ENCODE measurements around the gene HEXIM1.
"Not testable (repeated sequence)": the region's sequence is repeated elsewhere in the genome, so short reads cannot be mapped to it uniquely, and the experiment has no call there.

HEXIM1 gene

DNA sequence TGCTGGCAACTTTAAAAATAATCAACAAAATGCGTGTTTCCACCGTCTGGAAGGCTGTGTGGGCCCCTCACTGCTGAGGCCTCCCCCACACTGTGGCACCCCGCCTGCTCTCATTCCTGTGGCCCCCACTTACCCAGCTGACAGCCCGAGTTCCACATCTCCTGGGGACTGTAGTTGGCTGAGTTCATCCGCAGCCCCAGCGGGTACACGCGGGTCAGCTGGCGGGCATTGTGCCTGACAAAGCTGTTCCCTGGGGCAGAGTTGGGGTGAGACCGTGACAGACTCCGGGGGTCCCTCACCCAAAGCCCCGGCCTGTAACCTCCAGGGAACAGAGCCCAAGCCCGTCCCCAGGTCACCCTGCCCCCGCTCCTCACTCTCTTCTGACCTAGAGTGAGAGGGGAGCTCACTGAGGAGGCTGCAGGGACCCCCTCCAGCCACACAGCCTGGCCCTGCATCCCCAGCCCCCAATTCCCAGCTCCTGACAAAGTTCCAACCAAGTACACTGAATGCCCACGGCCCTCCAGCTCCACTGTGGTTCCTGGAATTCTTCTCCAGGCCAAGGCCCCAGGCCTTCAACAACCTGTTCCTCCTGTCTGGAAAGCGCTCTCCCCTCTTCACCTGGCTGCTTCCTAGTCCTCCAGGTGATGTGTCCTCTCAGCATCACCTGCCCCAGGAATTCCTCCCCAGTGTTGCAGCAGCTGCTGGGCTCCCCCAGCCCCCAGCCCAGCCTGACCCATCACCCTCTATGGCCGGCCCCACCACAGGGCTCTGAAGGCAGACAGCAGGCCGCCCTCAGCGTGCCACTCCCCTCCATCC lies 34.0 kb upstream of the HEXIM1 start:
- DNase-seq: no peak

DNA sequence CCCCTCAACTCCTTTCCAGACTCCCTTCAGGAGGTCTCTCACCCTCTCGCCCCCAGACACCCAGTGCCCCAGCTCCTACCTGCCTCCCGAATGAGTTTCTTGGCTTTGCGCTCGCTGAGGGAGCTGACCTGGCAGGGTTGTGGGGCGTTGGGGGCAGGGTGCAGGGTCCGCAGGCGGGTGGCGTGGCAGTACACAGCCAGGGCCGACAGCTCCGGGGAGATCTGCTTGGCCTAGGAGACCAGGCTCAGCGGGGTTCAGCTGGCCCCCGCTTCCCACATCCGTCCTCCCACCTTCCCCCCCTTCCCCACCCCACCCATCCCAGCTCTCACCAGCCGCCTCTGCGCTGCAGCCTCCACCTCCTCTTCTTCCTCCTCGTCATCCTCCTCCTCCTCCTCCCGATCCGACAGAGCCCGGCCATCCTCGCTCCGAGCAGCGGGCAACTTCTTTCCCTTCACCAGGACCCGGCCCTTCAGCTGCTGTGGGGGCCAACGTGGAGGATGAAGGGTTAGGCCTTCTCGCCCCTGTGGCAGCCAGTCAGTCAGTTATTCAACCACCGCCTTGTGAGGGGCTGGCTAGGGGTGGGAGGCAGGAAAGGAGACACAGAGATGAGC lies 33.2 kb upstream of the HEXIM1 start:
- DNase-seq: no peak

DNA sequence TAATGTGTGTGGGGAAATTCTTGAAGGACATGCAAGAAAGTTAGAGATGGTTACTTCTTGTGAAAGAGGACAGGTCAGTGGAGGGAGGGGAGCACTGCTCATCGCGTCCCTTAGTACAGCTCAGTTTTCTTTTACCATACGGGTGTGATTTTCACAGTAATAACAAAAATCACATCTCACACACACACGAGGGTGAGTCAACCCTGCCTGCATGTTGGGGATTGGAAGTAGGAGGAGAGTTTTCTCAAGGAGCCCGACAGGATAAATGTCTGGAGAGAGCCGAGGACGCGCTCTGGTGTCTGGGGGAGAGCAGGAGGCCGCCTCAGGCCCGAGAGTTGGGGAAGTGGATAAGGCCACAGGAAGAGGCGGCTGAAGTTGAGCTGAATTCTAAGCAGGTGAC lies 32.4 kb upstream of the HEXIM1 start:
- DNase-seq: no peak

DNA sequence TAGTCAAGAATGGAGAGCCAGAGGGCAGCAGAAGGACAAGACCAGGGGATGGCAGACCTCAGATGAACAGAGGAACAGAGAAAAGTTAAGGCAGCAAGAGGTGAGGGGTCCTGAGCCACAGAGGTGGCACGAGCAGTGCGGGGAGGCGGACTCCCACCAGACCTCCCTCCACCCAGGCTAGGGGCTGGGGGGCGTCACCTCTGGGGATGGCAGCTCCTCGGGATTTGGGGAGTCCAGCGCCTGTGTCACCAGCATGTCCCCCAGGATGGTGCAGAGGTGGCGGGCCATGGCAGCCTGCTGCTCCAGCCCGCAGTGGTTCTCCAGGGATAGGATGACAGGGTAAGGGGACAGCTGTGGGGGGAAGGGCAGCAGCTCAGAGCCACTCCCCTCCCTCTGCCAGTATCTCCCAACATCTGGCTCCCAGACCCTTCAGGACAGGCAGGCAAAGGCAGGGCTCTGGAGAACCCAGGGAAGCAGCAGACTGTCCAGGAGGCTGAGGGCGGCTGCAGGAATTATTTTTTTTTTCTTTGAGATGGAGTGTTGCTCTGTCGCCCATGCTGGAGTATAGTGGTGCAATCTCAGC lies 31.8 kb upstream of the HEXIM1 start:
- no peak for DNase-seq

DNA sequence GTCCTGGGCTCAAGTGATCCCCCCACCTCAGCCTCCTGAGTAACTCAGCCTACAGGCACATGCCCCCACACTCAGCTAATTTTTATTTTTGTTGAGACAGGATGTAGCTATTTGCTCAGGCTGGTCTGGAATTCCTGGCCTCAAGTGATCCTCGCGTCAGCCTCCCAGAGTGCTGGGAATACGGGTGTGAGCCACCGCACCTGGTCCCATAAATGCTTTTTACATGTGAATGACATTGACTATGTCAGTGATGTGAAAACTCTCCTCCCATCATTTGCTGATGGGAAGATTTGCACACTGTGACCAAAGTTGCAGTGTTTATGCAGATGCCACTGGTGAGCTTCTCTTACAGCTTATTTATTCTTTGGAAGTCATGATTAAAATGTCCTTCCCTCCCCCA lies 30.9 kb upstream of the HEXIM1 start:
- no peak for DNase-seq

DNA sequence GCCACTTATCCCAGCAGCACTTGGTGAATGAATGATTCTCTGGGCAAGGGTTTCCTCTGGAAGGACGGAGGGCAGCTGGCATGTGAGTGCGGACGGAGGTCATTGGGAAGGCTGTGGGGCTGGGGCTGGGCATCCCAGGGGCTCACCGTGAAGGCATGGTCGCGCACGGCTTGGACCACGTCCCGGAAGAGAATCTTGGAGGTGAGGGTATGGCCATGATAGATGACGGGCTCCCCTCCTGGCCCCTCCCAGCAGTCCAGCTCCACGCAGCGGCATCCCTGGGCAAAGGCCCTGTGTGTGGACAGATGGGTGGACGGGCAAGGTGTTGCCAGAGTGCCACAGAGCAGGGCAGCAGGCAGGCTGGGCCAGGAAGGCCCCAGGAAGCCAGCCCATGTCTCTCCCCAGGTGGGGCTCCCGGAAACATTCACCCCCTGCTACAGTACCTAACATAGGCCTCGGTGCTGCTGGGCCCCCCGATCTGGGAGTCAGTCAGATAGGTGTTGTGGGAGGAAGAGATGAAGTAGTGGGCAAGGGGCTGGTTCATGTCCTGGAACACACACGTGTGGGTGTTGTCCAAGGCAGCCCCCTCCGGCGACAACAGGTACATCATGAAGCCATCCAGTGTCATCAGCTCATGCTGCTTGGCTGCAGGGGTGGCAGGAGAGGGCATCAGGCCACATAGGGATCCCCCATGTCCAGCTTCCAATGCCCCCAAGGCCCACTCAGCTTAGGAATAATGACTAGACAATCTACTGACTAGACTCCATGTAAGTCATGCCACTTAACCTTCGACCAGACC lies 30.2 kb upstream of the HEXIM1 start:
- DNase-seq: no peak

DNA sequence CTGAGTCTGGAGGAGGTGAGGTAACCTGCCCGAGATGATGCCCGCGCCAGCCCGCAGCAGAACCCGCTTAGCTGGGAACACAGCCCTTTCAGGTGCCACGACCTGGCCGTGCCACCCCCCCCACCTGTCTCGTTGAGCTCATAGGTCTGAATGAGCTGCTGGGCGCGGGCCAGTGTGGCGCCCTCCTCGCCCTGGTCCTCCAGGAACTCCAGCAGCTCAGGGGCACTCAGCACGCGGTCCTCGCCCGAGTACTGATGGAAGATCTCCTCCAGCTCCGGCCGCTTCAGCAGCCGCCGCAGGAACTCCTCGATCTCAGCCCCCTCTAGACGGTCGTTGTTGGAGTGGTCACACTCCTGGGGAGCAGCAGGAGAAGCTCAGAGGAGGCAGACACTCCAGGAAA lies 29.6 kb upstream of the HEXIM1 start:
- DNase-seq: no peak

DNA sequence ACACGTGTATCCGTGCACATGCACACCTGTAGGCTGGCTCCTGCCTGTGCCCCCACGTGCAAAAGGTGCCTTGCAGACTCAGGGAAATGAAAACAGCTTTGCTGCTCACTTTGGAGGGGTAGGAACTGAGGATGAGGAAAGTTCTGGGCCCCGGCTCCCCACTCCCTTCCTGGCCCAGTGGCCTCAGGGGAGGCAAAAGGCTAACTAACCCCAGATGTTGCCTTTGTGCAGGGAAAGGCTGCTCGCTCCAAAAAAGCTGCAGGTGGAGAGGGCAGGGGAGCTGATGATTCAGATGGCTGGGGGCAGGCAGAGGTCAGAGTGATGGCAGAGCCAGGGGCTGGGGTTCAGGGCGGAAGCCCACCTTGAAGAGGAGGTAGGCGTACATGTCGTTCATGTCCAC lies 28.3 kb upstream of the HEXIM1 start:
- DNase-seq: no peak

DNA sequence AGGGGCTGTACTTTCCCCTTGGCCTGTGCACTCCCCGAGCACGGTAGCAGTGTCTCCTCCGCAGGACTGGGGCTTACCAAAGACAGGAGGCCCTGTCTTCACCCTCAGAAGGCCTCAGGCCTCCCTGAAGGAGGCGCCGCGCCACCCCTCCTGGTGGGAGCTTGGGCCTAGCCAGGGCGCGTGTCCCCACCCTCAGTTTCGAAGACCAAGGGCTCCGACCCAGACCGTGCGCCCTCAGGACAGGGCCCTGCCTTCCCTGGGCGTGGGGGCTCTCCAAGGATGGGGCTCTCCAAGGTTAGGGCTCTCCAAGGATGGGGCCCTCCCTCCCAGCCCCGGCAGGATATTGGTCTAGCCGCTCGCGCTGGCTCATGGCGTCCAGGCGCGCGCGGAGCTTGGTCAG lies 27.7 kb upstream of the HEXIM1 start:
- no peak for DNase-seq

DNA sequence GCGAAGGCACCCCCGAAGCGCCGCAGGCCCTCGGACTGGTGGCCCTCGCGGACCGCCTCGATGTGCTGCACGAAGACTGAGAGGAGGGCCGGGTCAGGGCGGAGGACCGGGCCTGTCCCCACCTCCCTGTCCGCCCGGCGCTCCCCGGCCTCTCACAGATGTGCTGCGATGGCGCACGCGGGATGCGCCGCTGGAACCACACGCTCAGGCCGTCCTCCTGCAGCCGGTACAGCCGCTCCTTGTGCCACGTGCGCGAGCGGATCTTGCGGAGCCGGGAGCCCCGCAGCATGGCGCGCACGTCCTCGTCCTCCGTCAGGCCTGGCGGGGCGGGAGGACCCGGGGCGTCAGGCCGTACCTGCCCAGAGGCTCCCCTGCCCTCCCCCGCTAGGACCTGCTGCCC lies 27.2 kb upstream of the HEXIM1 start:
- DNase-seq: no peak

DNA sequence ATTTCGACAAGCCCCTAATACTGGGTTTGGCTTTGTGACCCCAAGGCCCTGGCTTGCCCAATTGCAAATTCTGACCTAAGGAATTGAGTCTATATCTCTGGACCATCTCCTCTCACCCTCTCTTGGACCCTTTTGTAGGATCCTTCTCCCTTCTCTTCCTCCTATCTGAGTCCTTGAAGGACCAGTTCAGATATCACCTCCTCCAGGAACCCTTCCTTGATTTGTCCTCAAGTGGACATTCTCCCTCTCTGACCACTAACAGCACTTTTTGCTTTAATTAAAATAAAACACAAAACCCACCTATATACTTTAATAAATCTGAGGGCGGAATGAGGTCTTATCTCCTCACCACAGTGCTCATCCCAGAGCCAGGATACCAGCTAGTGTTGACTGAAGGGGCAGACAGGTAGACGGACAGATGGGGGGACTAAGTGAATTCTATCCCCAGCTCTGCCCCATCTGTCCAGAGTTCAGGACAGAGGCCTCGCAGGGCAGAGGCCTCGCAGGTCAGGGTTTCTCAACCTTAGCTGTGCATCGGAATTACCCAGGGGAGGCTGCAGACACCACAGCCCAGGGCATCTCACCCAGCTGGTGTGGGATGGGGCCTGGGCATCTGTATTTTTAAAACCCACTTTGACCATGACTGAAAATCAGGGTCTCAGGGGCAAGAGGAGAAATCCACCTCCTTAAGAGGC lies 25.1 kb upstream of the HEXIM1 start:
- no peak for DNase-seq

DNA sequence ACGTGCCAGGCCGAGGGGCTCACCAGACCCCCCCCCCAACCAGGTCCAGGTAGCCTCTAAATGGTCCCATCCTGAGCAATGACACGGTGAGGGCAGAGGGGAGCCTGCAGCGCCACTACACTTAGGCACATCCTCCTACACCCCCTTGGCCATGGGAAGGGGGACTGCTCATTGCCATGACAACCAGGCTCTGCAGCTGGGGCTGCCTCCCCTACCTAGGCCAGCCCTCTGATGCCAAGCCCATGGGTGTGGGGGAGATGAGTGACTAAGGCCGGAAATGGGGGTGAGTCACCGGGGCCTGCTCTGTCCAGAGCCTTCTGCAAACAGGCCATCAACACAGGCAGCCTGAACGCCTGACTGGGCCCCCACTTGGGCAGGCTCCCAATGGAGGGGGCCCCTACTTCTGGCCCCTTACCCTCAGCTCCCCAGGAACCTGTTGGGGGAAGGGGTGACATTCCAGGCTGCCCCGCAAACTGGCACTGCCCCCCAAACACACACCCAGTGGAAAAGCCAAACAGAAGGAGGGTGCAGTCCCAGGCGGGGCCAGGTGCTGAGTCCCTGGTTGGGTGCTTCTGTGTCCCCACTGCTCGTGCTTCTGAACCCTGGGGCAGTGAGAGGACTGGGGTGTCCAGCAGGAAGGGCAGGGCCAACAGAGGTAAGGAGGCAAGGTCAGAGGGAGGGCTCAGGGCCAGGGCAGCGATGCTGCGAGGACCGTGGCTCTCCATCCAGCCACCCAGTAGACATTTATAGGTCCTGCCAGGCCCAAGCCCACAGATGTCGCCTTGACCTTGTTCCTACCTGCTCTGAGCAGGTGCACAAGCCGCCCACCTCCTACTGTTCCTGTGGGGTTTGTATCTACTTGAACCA lies 24.1 kb upstream of the HEXIM1 start:
- peak; percentile 53 for DNase-seq

DNA sequence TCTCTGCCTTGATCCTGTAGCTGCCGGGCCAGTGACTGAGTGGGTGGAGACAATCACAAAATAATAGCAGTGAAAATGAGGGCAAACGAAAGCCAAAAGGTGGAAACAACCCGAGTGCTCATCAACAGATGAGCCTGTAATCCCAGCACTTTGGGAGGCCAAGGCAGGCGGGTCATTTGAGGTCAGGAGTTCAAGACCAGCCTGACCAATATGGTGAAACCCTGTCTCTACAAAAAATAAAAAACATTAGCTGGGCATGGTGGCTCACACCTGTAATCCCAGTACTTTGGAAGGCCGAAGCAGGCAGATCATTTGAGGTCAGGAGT lies 23.5 kb upstream of the HEXIM1 start:
- not testable (repeated sequence) for DNase-seq

DNA sequence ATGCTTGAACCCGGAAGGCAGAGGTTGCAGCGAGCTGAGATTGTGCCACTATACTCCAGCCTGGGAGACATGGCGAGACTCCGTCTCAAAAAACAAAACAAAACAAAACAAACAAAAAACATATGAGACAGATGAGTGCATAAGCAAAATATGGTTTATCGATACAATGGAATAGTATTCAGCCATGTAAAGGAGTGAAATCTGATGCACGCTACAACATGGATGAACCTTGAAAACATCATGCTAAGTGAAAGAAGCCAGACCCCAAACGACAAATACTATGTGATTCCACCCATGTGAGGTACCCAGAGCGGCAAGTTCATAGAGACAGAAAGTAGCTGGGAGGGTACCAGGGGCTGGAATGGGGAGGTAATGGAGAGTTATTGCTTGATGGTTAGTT lies 22.8 kb upstream of the HEXIM1 start:
- DNase-seq: no peak

DNA sequence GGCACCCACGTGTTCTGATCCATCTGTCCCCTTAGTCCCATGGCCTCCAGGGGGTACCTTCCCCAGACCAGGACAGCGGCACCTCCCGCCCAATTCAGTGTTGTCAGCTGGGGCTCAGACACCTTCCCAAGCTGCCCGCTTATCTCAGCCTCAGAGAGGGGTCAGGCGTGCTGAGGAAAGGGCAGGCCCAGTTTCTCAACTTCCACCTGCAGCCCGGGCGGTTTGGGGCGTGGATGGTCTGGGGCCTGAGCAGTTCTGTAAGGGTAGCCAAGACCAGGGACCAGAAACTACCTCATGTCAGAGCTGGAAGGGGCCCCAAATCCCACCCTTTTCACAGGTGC lies 21.1 kb upstream of the HEXIM1 start:
- no peak for DNase-seq

DNA sequence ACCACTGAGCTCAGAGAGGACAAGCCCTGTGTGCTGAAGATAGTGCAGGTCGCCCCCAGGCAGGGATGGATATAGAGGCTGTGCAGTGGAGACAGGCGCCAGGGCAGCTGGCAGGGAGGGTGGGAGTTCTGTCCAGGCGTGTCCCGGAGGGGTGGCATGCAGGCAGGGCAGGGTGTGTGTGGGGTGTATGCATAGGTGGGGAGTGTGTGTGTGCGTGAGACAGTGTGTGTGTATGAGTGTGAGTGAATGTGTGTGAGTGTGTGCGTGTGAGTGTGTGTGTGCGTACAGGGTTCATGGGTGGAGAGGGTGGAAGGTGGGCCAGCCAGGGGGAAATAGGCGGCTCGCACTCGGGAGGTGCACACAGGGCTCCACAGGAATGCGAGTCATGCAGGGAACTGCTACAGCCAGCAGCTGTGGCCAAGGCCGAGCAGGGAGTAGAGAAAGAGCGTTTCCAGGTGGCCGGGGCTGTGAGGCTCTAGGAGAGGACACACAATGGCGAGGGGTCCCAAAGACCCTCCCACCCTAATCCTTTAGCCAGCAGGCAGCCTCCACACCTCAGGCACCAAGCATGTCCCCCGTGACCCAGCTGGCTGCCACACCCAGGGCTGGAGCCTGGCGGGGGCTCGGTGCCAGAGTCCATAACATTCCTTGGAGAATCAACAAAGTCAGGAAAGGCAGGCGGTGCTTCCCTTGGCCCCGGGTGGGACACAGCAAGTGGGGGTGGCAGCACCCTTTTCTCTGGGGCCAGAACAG lies 20.6 kb upstream of the HEXIM1 start:
- DNase-seq: no peak

DNA sequence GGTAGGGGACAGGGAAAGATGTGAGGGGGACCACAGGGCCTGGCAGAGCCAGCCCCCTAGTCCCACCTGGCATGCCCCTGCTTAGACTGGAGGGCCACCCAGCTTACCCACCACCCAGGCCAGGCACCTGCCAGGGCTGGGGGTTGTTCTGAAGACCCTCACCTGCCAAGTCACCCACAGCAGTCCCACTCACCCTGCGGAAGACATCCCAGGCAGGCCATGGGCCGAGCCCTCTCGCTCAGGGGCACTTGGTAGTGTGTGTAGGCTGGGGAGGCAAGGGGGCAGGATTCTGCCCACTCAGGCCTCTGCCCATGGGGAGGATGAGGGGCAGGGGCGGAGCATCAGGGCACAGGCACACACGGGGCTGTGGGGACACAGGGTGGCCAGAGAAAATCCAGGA lies 19.9 kb upstream of the HEXIM1 start:
- no peak for DNase-seq

DNA sequence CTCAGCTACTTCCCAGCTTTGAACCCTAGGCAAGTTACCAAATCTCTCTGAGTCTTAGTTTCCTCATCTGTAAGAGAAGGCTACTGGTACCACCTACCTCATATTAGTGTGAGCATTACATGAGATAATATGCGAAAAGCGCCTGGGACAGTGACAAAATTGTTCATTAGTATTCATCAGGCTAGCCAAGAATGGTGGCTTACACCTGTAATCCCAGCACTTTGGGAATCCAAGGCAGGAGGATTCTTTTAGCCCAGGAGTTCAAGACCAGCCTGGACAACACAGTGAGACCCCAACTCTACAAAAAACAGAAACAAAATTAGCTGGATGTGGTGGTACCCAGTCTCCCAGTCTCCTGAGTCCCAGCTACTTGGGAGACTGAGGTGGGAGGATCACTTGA lies 19.3 kb upstream of the HEXIM1 start:
- no peak for DNase-seq

DNA sequence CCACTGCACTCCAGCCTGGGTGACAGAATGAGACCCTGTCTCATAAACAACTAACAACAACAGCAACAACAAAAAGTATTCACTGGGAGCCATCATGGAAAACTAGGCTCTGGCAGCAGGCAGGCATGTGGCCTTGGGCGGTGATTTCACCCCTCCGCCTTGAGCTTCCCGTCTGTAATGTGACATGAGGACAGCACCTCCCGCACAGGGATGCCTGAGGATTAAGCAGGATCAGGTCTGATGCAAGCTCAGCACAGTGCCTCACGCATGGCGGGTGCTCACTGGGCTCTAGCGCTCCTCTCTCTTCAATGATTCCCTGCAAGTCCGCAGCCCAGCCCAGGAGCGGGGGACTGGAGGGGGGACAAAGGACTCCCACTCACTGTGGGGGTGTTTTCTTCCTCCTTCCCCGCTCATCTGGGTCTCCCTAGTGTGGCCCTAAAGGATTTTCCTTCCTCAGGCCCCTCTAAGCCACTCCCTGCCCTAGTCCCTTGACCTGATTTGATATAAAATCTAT lies 18.8 kb upstream of the HEXIM1 start:
- DNase-seq: no peak

DNA sequence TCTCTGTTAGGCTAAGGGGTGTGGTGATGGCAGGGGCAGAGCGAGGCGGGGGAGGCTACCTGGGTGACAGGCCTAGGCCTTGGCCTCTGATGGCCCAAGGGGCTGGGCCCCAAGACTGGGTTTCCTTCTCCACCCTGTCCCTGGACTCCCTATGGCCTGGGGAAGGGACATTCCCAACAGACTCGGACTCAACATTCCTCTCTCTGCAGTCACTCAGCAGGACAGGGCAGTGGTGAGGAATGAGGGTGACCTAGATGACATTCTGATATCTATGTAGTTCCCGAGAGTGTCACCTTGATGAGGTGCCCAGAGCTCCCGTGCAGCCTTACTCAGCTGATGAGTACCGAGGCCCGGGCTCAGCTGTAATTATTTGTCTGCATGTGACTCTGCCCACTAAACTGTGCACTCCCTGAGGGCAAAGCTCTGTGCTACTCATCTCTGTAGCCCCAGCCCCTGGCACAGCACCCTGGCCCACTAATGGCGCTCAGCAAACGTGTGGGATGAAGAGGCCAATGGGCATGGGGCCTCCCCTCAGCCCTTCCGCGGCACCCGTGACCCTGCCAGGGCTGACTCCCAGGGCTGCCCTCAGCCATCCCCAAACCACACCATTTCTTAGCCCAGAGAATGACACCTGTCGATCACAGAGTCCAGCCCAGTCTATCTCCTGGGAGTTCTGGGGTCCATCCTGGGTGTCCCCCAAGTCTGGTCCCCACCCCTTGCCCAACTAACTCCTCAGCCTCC lies 18.2 kb upstream of the HEXIM1 start:
- DNase-seq: no peak

Measured in OCI-M1 (cell line).